HepG2 (cell line): ENCODE measurements around the gene ARHGAP21. TPM values are rescaled to one million over a fixed set of nuclear protein-coding genes. Genes with fewer than 3 reads are reported as not detected.

ENCODE experiments used
- ARID3A ChIP-seq: IDR thresholded peaks from 2 replicates; pipeline ENCODE4 v1.6.1; 2012; ENCODE audit warnings: low read depth, low read length, improper control_type of control experiment
- CEBPG ChIP-seq: IDR thresholded peaks from 2 replicates; pipeline ENCODE4 v1.6.1; 2016
- CTCF ChIP-seq: sonication (generic); formaldehyde crosslinking; IDR thresholded peaks from 2 replicates; pipeline ENCODE4 v1.5.0; 2020; ENCODE audit warnings: mild to moderate bottlenecking, missing genetic modification reagents, moderate library complexity
- FOXK1 ChIP-seq: sonication (generic); formaldehyde crosslinking; IDR thresholded peaks from 2 replicates; pipeline ENCODE4 v1.4.0; 2020; ENCODE audit warnings: low read depth, missing genetic modification reagents, borderline replicate concordance
- MXD3 ChIP-seq: IDR thresholded peaks from 2 replicates; pipeline ENCODE4 v1.6.1; 2016; ENCODE audit warnings: mild to moderate bottlenecking, missing biosample characterization, missing genetic modification reagents
- MYC ChIP-seq: sonication (generic); formaldehyde crosslinking; IDR thresholded peaks from 2 replicates; pipeline ENCODE4 v1.9.0; 2021; ENCODE audit warnings: missing genetic modification reagents, borderline replicate concordance
- RARA ChIP-seq: IDR thresholded peaks from 2 replicates; pipeline ENCODE4 v1.6.1; 2016; ENCODE audit warnings: missing genetic modification reagents, missing compliant biosample characterization
- RCOR2 ChIP-seq: IDR thresholded peaks from 2 replicates; pipeline ENCODE4 v1.6.1; 2016; ENCODE audit warnings: missing biosample characterization, missing genetic modification reagents
- SKIL ChIP-seq: sonication (generic); formaldehyde crosslinking; IDR thresholded peaks from 2 replicates; pipeline ENCODE4 v1.8.0; 2022; ENCODE audit warnings: missing genetic modification reagents, mild to moderate bottlenecking, moderate library complexity, borderline replicate concordance
- SP2 ChIP-seq: sonication (generic); formaldehyde crosslinking; IDR thresholded peaks from 2 replicates; pipeline ENCODE4 v1.5.1; 2020; ENCODE audit warnings: mild to moderate bottlenecking, missing genetic modification reagents
- TCF7L2 ChIP-seq: IDR thresholded peaks from 2 replicates; pipeline ENCODE4 v1.6.1; 2011; ENCODE audit warnings: mild to moderate bottlenecking, low read depth, low read length, moderate library complexity
- TOE1 ChIP-seq: sonication (generic); formaldehyde crosslinking; IDR thresholded peaks from 2 replicates; pipeline ENCODE4 v1.4.0; 2020; ENCODE audit warnings: mild to moderate bottlenecking, missing genetic modification reagents
- ZNF362 ChIP-seq: sonication (generic); formaldehyde crosslinking; IDR thresholded peaks from 2 replicates; pipeline ENCODE4 v1.4.0; 2020; ENCODE audit warnings: missing genetic modification reagents, mild to moderate bottlenecking, borderline replicate concordance
- ZNF383 ChIP-seq: sonication (generic); formaldehyde crosslinking; IDR thresholded peaks from 2 replicates; pipeline ENCODE4 v1.4.0; 2020; ENCODE audit warnings: missing genetic modification reagents, mild to moderate bottlenecking, borderline replicate concordance
- ZNF577 ChIP-seq: sonication (generic); formaldehyde crosslinking; IDR thresholded peaks from 2 replicates; pipeline ENCODE4 v1.4.0; 2020; ENCODE audit warnings: mild to moderate bottlenecking, low read depth, missing genetic modification reagents, borderline replicate concordance
- ZNF691 ChIP-seq: sonication (generic); formaldehyde crosslinking; IDR thresholded peaks from 2 replicates; pipeline ENCODE4 v1.4.0; 2020; ENCODE audit warnings: missing genetic modification reagents, low read depth, mild to moderate bottlenecking, borderline replicate concordance
- ZNF770 ChIP-seq: sonication (generic); formaldehyde crosslinking; IDR thresholded peaks from 2 replicates; pipeline ENCODE4 v1.5.0; 2020; ENCODE audit warnings: mild to moderate bottlenecking, missing genetic modification reagents
- ZSCAN25 ChIP-seq: sonication (generic); formaldehyde crosslinking; IDR thresholded peaks from 2 replicates; pipeline ENCODE4 v1.8.0; 2022; ENCODE audit warnings: mild to moderate bottlenecking, missing genetic modification reagents
- polyA plus RNA-seq, 8 experiments: library from polyadenylated mRNA; depleted of rRNA in 3 of 8; stranded (reverse) in 7 of 8; unstranded in 1 of 8; fragments of >200 nt; fragmentation: Illumina TruSeq in 4 of 8; extraction: Trizol in 4 of 8; gene quantifications; 2 replicates each; pipeline versions ENCODE4 v1.2.1 to v1.2.3, GENCODE V29; 2011 to 2016; ENCODE audit warnings: low read depth in 4 of 8, missing spikeins in 1 of 8, mixed read lengths in 1 of 8; ENCODE audit not compliant: insufficient read depth in 1 of 8
- total RNA-seq, 5 experiments: library from RNA; depleted of rRNA; stranded (reverse); fragments of >200 nt; fragmentation: Illumina TruSeq; extraction: Trizol; gene quantifications; 2 replicates each; pipeline ENCODE4 v1.2.3, GENCODE V29; 2016; ENCODE audit warnings: low read depth in 1 of 5

Gene ARHGAP21
- total and polyA plus RNA-seq, 2 of the 13 experiments (the other 11 are each of a cell fraction or from before 2014, with no cell fraction given), result 23.9 to 26.6 TPM

GRCh38 chr10:24680647-24681524, 42.8 kb downstream of the ARHGAP21 start (continued):
- TF ChIP-seq SP2 (CRISPR knock-in tag), result no peak
- no peak for TF ChIP-seq MXD3
- TF ChIP-seq ZNF362 (CRISPR knock-in tag), result no peak
- TF ChIP-seq ZNF383 (CRISPR knock-in tag), result no peak
- no peak for TF ChIP-seq CTCF (CRISPR knock-in tag)
- TF ChIP-seq RARA (CRISPR knock-in tag), result peak; percentile 31; the same call in 1 of the 2 replicates
- TF ChIP-seq ARID3A, result peak; percentile 82
- no peak for TF ChIP-seq TOE1 (CRISPR knock-in tag)
- no peak for TF ChIP-seq ZNF577 (CRISPR knock-in tag)
- TF ChIP-seq CEBPG (CRISPR knock-in tag), result peak; percentile 55; the same call in 1 of the 2 replicates
- no peak for TF ChIP-seq SKIL (CRISPR knock-in tag)
- no peak for TF ChIP-seq ZSCAN25 (CRISPR knock-in tag)
- 0 out of 2 replicates have a peak, but pooled peaks have one; percentile 53 for TF ChIP-seq RCOR2
- no peak for TF ChIP-seq ZNF770
- no peak for TF ChIP-seq FOXK1 (CRISPR knock-in tag)
- TF ChIP-seq MYC, result no peak
- TF ChIP-seq ZNF691, result no peak
- TF ChIP-seq TCF7L2, result peak; percentile 66; the same call in 1 of the 2 replicates
